Mesendoderm (in vitro differentiated cells): Measurements from ENCODE around the gene CCDC197.

Experiments used
- DNase-seq: peaks from one replicate; pipeline ENCODE4 v3.0.0; 2013
- H2AK5ac ChIP-seq: 2 replicates; pipeline ENCODE4 v1.6.1; 2013; ENCODE audit warnings: low read length, inconsistent platforms
- H2BK120ac ChIP-seq: 2 replicates; pipeline ENCODE4 v1.6.1; 2013; ENCODE audit warnings: low read depth, mild to moderate bottlenecking, low read length, moderate library complexity, mixed read lengths
- H2BK15ac ChIP-seq: replicated peaks from 2 replicates; pipeline ENCODE4 v1.6.1; 2013; ENCODE audit warnings: low read depth, mild to moderate bottlenecking, moderate library complexity
- H2BK5ac ChIP-seq: 2 replicates; pipeline ENCODE4 v1.6.1; 2013; ENCODE audit warnings: low read length, inconsistent platforms
- H3K18ac ChIP-seq: 2 replicates; pipeline ENCODE4 v1.6.1; 2013; ENCODE audit warnings: mild to moderate bottlenecking, low read length, mixed read lengths
- H3K23ac ChIP-seq: one replicate; pipeline ENCODE4 v1.6.1; 2013; ENCODE audit warnings: low read length
- H3K27ac ChIP-seq: 2 replicates; pipeline ENCODE4 v1.5.1; 2013; ENCODE audit warnings: low read depth, mild to moderate bottlenecking, inconsistent platforms, low read length, moderate library complexity
- H3K27me3 ChIP-seq: 2 replicates; pipeline ENCODE4 v1.6.1; 2013; ENCODE audit warnings: low read length, control low read depth, mild to moderate bottlenecking, inconsistent platforms; ENCODE audit not compliant: insufficient read depth, poor library complexity
- H3K36me3 ChIP-seq: 2 replicates; pipeline ENCODE4 v1.6.1; 2013; ENCODE audit warnings: low read length, inconsistent platforms; ENCODE audit not compliant: control insufficient read depth, insufficient read depth
- H3K4ac ChIP-seq: one replicate; pipeline ENCODE4 v1.6.1; 2013; ENCODE audit warnings: low read depth, mild to moderate bottlenecking, low read length, moderate library complexity
- H3K4me1 ChIP-seq: 2 replicates; pipeline ENCODE4 v1.6.1; 2013; ENCODE audit warnings: low read depth, low read length, inconsistent platforms; ENCODE audit not compliant: control insufficient read depth
- H3K4me2 ChIP-seq: 2 replicates; pipeline ENCODE4 v1.6.1; 2013; ENCODE audit warnings: low read length
- H3K4me3 ChIP-seq: 2 replicates; pipeline ENCODE4 v1.5.1; 2013; ENCODE audit warnings: mild to moderate bottlenecking, low read length
- H3K56ac ChIP-seq: one replicate; pipeline ENCODE4 v1.6.1; 2013; ENCODE audit warnings: low read length
- H3K79me1 ChIP-seq: 2 replicates; pipeline ENCODE4 v1.6.1; 2013; ENCODE audit warnings: low read length, inconsistent platforms
- H3K79me2 ChIP-seq: 2 replicates; pipeline ENCODE4 v1.6.1; 2013; ENCODE audit warnings: mild to moderate bottlenecking, low read length; ENCODE audit not compliant: control insufficient read depth, insufficient read depth
- H3K9ac ChIP-seq: 2 replicates; pipeline ENCODE4 v1.6.1; 2013; ENCODE audit warnings: low read length, inconsistent platforms
- H4K5ac ChIP-seq: one replicate; pipeline ENCODE4 v1.6.1; 2013; ENCODE audit warnings: low read length
- H4K8ac ChIP-seq: one replicate; pipeline ENCODE4 v1.6.1; 2013; ENCODE audit warnings: low read depth, mild to moderate bottlenecking, control low read depth, low read length, moderate library complexity
- WGBS: extraction: QIAGEN DNeasy Blood & Tissue Kit; methylation state at CpG from one replicate; pipeline ENCODE4 v1.1.7; 2013; ENCODE audit warnings: low lambda C conversion rate, missing lambda C conversion rate; ENCODE audit not compliant: insufficient coverage; ENCODE audit errors: extremely low coverage; 5-methylcytosine and 5-hydroxymethylcytosine counted together

CCDC197 gene

GRCh38 chr14:94022532-94023411 is 25.7 kb downstream of the CCDC197 start:
- no peak overlapping the region for H2BK5ac ChIP-seq
- H3K27ac ChIP-seq, result no peak overlapping the region
- no peak for DNase-seq
- H3K79me1 ChIP-seq, result no peaks in the 10 kb centered on the region
- H3K18ac ChIP-seq, result no peak overlapping the region
- no peaks in the 10 kb centered on the region for H3K27me3 ChIP-seq
- H3K4ac ChIP-seq, result no peak overlapping the region
- H2AK5ac ChIP-seq, result no peak overlapping the region
- WGBS, result no CpG with 5 or more reads among the region's 10 CpGs
- H3K4me3 ChIP-seq, result no peak overlapping the region
- H3K23ac ChIP-seq, result no peak overlapping the region
- H4K5ac ChIP-seq, result no peak overlapping the region
- H2BK120ac ChIP-seq, result no peak overlapping the region
- H2BK15ac ChIP-seq, result no peak overlapping the region
- H3K56ac ChIP-seq, result peak overlapping the region; percentile 20
- no peak overlapping the region for H4K8ac ChIP-seq
- no peak overlapping the region for H3K4me2 ChIP-seq
- no peaks in the 10 kb centered on the region for H3K36me3 ChIP-seq
- no peaks in the 10 kb centered on the region for H3K4me1 ChIP-seq
- no peaks in the 10 kb centered on the region for H3K79me2 ChIP-seq
- H3K9ac ChIP-seq, result no peak overlapping the region

- Histone ChIP-seq H3K18ac (no peak overlapping the region), H3K56ac (no peak overlapping the region), H3K4me2 (no peak overlapping the region), H3K27ac (no peak overlapping the region), H2BK5ac (no peak overlapping the region), H3K4me3 (no peak overlapping the region), H3K36me3 (no peaks in the 10 kb centered on the region), H3K9ac (no peak overlapping the region), H4K8ac (no peak overlapping the region), H3K4me1 (no peaks in the 10 kb centered on the region), H2BK120ac (no peak overlapping the region), H2AK5ac (no peak overlapping the region), H3K27me3 (no peaks in the 10 kb centered on the region), H4K5ac (no peak overlapping the region), H3K4ac (no peak overlapping the region), H3K79me1 (no peaks in the 10 kb centered on the region), H3K79me2 (no peaks in the 10 kb centered on the region), H2BK15ac (no peak overlapping the region), H3K23ac (no peak overlapping the region)
- no peak for DNase-seq
- no CpG with 5 or more reads among the region's 2 CpGs for WGBS
Measured at GRCh38 chr14:94024549-94024948, 27.4 kb downstream of the CCDC197 start.

GRCh38 chr14:94025720-94026119 is 28.6 kb downstream of the CCDC197 start:
- Histone ChIP-seq H3K4me2 (no peak overlapping the region), H3K56ac (no peak overlapping the region), H2BK120ac (no peak overlapping the region), H4K8ac (no peak overlapping the region), H3K9ac (no peak overlapping the region), H3K4ac (no peak overlapping the region), H2AK5ac (no peak overlapping the region), H3K79me2 (no peaks in the 10 kb centered on the region), H3K36me3 (no peaks in the 10 kb centered on the region), H3K79me1 (no peaks in the 10 kb centered on the region), H2BK15ac (no peak overlapping the region), H3K4me3 (no peak overlapping the region), H3K18ac (no peak overlapping the region), H3K23ac (no peak overlapping the region), H3K27me3 (no peaks in the 10 kb centered on the region), H3K4me1 (no peaks in the 10 kb centered on the region), H3K27ac (no peak overlapping the region), H2BK5ac (no peak overlapping the region), H4K5ac (no peak overlapping the region)
- DNase-seq, result no peak
- WGBS, result no CpG with 5 or more reads among the region's 6 CpGs

GRCh38 chr14:94026173-94026888 is 29.2 kb downstream of the CCDC197 start, which contains the start of gene OTUB2:
Gene OTUB2 (plus strand): TSS chr14:94026340. CDS start chr14:94026538, 198 bp downstream.
- Histone ChIP-seq H3K4ac (peak within 1 kb of the TSS; percentile 28), H3K36me3 (no peaks in the 10 kb centered on the region), H3K9ac (peak within 1 kb of the TSS; percentile 53), H2BK15ac (no peak within 1 kb of the TSS), H3K4me3 (peak within 1 kb of the TSS; percentile 34), H2AK5ac (no peak within 1 kb of the TSS), H3K79me2 (no peaks in the 10 kb centered on the region), H2BK5ac (no peak within 1 kb of the TSS), H4K5ac (no peak within 1 kb of the TSS), H3K4me1 (no peaks in the 10 kb centered on the region), H3K4me2 (peak within 1 kb of the TSS; percentile 35), H3K23ac (no peak within 1 kb of the TSS), H3K56ac (peak within 1 kb of the TSS; percentile 83), H3K27me3 (no peaks in the 10 kb centered on the region), H3K27ac (no peak within 1 kb of the TSS), H4K8ac (no peak within 1 kb of the TSS), H3K18ac (peak within 1 kb of the TSS; percentile 62), H2BK120ac (no peak within 1 kb of the TSS), H3K79me1 (no peaks in the 10 kb centered on the region)
- DNase-seq, result peak; percentile 100
- WGBS, result no CpG with 5 or more reads among the region's 74 CpGs

- H3K18ac ChIP-seq, result no peak overlapping the region
- H3K9ac ChIP-seq, result peak overlapping the region; percentile 53
- H3K27ac ChIP-seq, result no peak overlapping the region
- no peaks in the 10 kb centered on the region for H3K79me2 ChIP-seq
- DNase-seq, result no peak
- no peak overlapping the region for H4K8ac ChIP-seq
- no peak overlapping the region for H2AK5ac ChIP-seq
- no peak overlapping the region for H3K23ac ChIP-seq
- no peaks in the 10 kb centered on the region for H3K36me3 ChIP-seq
- no peaks in the 10 kb centered on the region for H3K79me1 ChIP-seq
- no peak overlapping the region for H4K5ac ChIP-seq
- no peaks in the 10 kb centered on the region for H3K4me1 ChIP-seq
- H3K4me2 ChIP-seq, result peak overlapping the region; percentile 35
- peak overlapping the region; percentile 28 for H3K4ac ChIP-seq
- no peak overlapping the region for H2BK120ac ChIP-seq
- no peaks in the 10 kb centered on the region for H3K27me3 ChIP-seq
- WGBS, result no CpG with 5 or more reads among the region's 17 CpGs
- no peak overlapping the region for H2BK5ac ChIP-seq
- H3K56ac ChIP-seq, result peak overlapping the region; percentile 83
- H3K4me3 ChIP-seq, result no peak overlapping the region
- H2BK15ac ChIP-seq, result no peak overlapping the region
Measured at GRCh38 chr14:94026889-94027469, 29.9 kb downstream of the CCDC197 start.
